GM23338 (cell line): ENCODE measurements around the gene FBXL17. TPM values are rescaled to one million over a fixed set of nuclear protein-coding genes. Genes with fewer than 3 reads are reported as not detected.

Experiments used
- ATAC-seq: fragments of 200-7000 bp; cut with Tn5 transposase; 3 replicates; pipeline ENCODE4 v1.9.1; 2020
- DNase-seq: peaks from one replicate; pipeline ENCODE4 v3.0.0-alpha.2; 2015; ENCODE audit warnings: low spot score
- H2AFZ ChIP-seq: fragments of 200-600 bp; sonication (generic); 2 replicates; pipeline ENCODE4 v1.8.0; 2016; ENCODE audit warnings: antibody characterized with exemption, mild to moderate bottlenecking, moderate library complexity
- H3F3A ChIP-seq: fragments of 200-600 bp; sonication (generic); replicated peaks from 2 replicates; pipeline ENCODE4 v1.8.0; 2017; ENCODE audit warnings: antibody characterized with exemption, mixed run types, low read depth
- H3K27ac ChIP-seq: fragments of 200-600 bp; sonication (generic); 2 replicates; pipeline ENCODE4 v1.6.1; 2016; ENCODE audit warnings: low read depth
- H3K27me3 ChIP-seq: fragments of 200-600 bp; sonication (generic); 2 replicates; pipeline ENCODE4 v1.8.0; 2016; ENCODE audit warnings: mild to moderate bottlenecking, mixed run types, moderate library complexity; ENCODE audit not compliant: insufficient read depth
- H3K36me3 ChIP-seq: fragments of 200-600 bp; sonication (generic); 2 replicates; pipeline ENCODE4 v1.8.0; 2016; ENCODE audit warnings: mild to moderate bottlenecking; ENCODE audit not compliant: insufficient read depth
- H3K4me1 ChIP-seq: fragments of 200-600 bp; sonication (generic); 2 replicates; pipeline ENCODE4 v1.8.0; 2016; ENCODE audit warnings: mild to moderate bottlenecking, moderate library complexity; ENCODE audit not compliant: insufficient read depth
- H3K4me2 ChIP-seq: fragments of 200-600 bp; sonication (generic); 2 replicates; pipeline ENCODE4 v1.7.1; 2017; ENCODE audit warnings: mixed run types
- H3K4me3 ChIP-seq: fragments of 200-600 bp; sonication (generic); 2 replicates; pipeline ENCODE4 v1.6.1; 2016; ENCODE audit warnings: mixed run types
- H3K79me2 ChIP-seq: fragments of 200-600 bp; sonication (generic); replicated peaks from 2 replicates; pipeline ENCODE4 v1.8.0; 2017; ENCODE audit warnings: mild to moderate bottlenecking; ENCODE audit not compliant: insufficient read depth
- H3K9me2 ChIP-seq: fragments of 200-600 bp; sonication (generic); 2 replicates; pipeline ENCODE4 v1.8.0; 2017; ENCODE audit not compliant: insufficient read depth
- H4K20me1 ChIP-seq: fragments of 200-600 bp; sonication (generic); replicated peaks from 2 replicates; pipeline ENCODE4 v1.8.0; 2017; ENCODE audit warnings: mild to moderate bottlenecking; ENCODE audit not compliant: insufficient read depth
- H3K27ac Mint-ChIP-seq: 2 replicates; pipeline ENCODE4 v1.8.0; 2020; ENCODE audit warnings: inconsistent platforms, mild to moderate bottlenecking, moderate library complexity, mixed read lengths
- H3K27me3 Mint-ChIP-seq: 3 replicates; pipeline ENCODE4 v1.8.0; 2022; ENCODE audit warnings: low read depth, mild to moderate bottlenecking, moderate library complexity, mixed read lengths, inconsistent platforms; ENCODE audit not compliant: insufficient read depth, poor library complexity
- H3K36me3 Mint-ChIP-seq: 3 replicates; pipeline ENCODE4 v1.8.0; 2021; ENCODE audit warnings: low read depth, mild to moderate bottlenecking, inconsistent platforms, moderate library complexity, mixed read lengths
- H3K4me1 Mint-ChIP-seq: 3 replicates; pipeline ENCODE4 v1.8.0; 2020; ENCODE audit warnings: mild to moderate bottlenecking, inconsistent platforms, mixed read lengths
- H3K4me3 Mint-ChIP-seq: 3 replicates; pipeline ENCODE4 v1.8.0; 2021; ENCODE audit warnings: moderate library complexity, mild to moderate bottlenecking, inconsistent platforms, mixed read lengths
- H3K9me3 Mint-ChIP-seq: 3 replicates; pipeline ENCODE4 v1.8.0; 2020; ENCODE audit warnings: moderate library complexity, mild to moderate bottlenecking, inconsistent platforms, mixed read lengths
- CREB1 ChIP-seq: fragments of 250-450 bp; sonication (Bioruptor Pico); IDR thresholded peaks from 2 replicates; pipeline ENCODE4 v1.5.0; 2020; ENCODE audit warnings: low read depth, mild to moderate bottlenecking, moderate library complexity
- EZH2 ChIP-seq: fragments of 200-600 bp; sonication (generic); IDR thresholded peaks from one replicate; pipeline ENCODE4 v1.8.0; 2017; ENCODE audit warnings: antibody characterized with exemption, mild to moderate bottlenecking, low read depth; ENCODE audit not compliant: unreplicated experiment
- EZH2phosphoT487 ChIP-seq: fragments of 200-600 bp; sonication (generic); IDR thresholded peaks from one replicate; pipeline ENCODE4 v1.8.1; 2018; ENCODE audit warnings: antibody characterized with exemption; ENCODE audit not compliant: unreplicated experiment
- JUNB ChIP-seq: IDR thresholded peaks from one replicate; pipeline ENCODE4 v1.6.1; 2016; ENCODE audit warnings: antibody characterized with exemption; ENCODE audit not compliant: unreplicated experiment
- NANOG ChIP-seq: IDR thresholded peaks from 2 replicates; pipeline ENCODE4 v1.6.1; 2016; ENCODE audit warnings: antibody characterized with exemption, borderline replicate concordance
- STAT1 ChIP-seq: IDR thresholded peaks from one replicate; pipeline ENCODE4 v1.6.1; 2016; ENCODE audit warnings: antibody characterized with exemption; ENCODE audit not compliant: unreplicated experiment
- ZNF114 ChIP-seq: fragments of 250-450 bp; sonication (Bioruptor Pico); IDR thresholded peaks from 2 replicates; pipeline ENCODE4 v1.5.0; 2020; ENCODE audit warnings: mild to moderate bottlenecking, moderate library complexity
- ZNF331 ChIP-seq: fragments of 250-450 bp; sonication (Bioruptor Pico); IDR thresholded peaks from 2 replicates; pipeline ENCODE4 v1.5.0; 2020; ENCODE audit warnings: low read depth, mild to moderate bottlenecking, moderate library complexity
- polyA plus RNA-seq: library from polyadenylated mRNA; unstranded; fragments of >200 nt; fragmentation: Nextera tagmentation; extraction: Ambion mirVana; gene quantifications from 2 replicates; pipeline ENCODE4 v1.2.1, GENCODE V29; 2016
- total RNA-seq: library from RNA; depleted of rRNA; stranded (reverse); fragments of >200 nt; shearing (Covaris generic); gene quantifications from 2 replicates; pipeline ENCODE4 v1.2.3, GENCODE V29; 2014
- TF ChIP-seq, protein P1 (sequence below): fragments of 250-450 bp; sonication (Bioruptor Pico); IDR thresholded peaks from 2 replicates; pipeline ENCODE4 v1.5.0; 2020; ENCODE audit warnings: mild to moderate bottlenecking, moderate library complexity
- TF ChIP-seq, protein P2 (sequence below): IDR thresholded peaks from one replicate; pipeline ENCODE4 v1.6.1; 2018; ENCODE audit warnings: antibody characterized with exemption; ENCODE audit not compliant: unreplicated experiment
- TF ChIP-seq, protein P3 (sequence below), 2 experiments: fragments of 200-600 bp in 1 of 2; sonication (generic) in 1 of 2; conservative IDR thresholded peaks; 2 replicates each; pipeline versions ENCODE4 v1.5.1 to v1.6.1; 2016 to 2017; ENCODE audit warnings: antibody characterized with exemption in 2 of 2, low read depth in 2 of 2, mild to moderate bottlenecking in 2 of 2, moderate library complexity in 1 of 2

The FBXL17 gene
- total and polyA plus RNA-seq, 2 experiments from 2014 or later: 2.0 to 2.7 TPM

DNA sequence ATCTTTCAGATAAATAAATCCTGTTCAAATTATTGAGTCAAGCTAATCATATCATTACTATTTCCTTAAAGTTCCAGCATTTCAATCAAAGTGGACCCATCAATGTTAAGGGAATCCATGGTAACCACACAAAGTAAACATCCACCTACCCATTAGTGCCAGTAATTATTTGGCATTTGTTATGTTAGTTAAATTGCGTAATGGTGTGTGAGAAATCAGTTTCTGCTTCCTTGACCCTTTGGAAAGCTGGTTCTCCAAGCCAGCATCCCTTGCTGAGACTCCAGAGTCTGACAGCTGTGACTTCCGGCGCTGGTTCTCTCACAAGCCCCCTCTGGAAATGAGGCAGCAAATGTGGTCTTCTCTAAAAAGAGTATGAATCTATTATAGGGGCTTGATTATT is 402.6 kb downstream of the FBXL17 start (continued):
- TF ChIP-seq, protein P1, sequence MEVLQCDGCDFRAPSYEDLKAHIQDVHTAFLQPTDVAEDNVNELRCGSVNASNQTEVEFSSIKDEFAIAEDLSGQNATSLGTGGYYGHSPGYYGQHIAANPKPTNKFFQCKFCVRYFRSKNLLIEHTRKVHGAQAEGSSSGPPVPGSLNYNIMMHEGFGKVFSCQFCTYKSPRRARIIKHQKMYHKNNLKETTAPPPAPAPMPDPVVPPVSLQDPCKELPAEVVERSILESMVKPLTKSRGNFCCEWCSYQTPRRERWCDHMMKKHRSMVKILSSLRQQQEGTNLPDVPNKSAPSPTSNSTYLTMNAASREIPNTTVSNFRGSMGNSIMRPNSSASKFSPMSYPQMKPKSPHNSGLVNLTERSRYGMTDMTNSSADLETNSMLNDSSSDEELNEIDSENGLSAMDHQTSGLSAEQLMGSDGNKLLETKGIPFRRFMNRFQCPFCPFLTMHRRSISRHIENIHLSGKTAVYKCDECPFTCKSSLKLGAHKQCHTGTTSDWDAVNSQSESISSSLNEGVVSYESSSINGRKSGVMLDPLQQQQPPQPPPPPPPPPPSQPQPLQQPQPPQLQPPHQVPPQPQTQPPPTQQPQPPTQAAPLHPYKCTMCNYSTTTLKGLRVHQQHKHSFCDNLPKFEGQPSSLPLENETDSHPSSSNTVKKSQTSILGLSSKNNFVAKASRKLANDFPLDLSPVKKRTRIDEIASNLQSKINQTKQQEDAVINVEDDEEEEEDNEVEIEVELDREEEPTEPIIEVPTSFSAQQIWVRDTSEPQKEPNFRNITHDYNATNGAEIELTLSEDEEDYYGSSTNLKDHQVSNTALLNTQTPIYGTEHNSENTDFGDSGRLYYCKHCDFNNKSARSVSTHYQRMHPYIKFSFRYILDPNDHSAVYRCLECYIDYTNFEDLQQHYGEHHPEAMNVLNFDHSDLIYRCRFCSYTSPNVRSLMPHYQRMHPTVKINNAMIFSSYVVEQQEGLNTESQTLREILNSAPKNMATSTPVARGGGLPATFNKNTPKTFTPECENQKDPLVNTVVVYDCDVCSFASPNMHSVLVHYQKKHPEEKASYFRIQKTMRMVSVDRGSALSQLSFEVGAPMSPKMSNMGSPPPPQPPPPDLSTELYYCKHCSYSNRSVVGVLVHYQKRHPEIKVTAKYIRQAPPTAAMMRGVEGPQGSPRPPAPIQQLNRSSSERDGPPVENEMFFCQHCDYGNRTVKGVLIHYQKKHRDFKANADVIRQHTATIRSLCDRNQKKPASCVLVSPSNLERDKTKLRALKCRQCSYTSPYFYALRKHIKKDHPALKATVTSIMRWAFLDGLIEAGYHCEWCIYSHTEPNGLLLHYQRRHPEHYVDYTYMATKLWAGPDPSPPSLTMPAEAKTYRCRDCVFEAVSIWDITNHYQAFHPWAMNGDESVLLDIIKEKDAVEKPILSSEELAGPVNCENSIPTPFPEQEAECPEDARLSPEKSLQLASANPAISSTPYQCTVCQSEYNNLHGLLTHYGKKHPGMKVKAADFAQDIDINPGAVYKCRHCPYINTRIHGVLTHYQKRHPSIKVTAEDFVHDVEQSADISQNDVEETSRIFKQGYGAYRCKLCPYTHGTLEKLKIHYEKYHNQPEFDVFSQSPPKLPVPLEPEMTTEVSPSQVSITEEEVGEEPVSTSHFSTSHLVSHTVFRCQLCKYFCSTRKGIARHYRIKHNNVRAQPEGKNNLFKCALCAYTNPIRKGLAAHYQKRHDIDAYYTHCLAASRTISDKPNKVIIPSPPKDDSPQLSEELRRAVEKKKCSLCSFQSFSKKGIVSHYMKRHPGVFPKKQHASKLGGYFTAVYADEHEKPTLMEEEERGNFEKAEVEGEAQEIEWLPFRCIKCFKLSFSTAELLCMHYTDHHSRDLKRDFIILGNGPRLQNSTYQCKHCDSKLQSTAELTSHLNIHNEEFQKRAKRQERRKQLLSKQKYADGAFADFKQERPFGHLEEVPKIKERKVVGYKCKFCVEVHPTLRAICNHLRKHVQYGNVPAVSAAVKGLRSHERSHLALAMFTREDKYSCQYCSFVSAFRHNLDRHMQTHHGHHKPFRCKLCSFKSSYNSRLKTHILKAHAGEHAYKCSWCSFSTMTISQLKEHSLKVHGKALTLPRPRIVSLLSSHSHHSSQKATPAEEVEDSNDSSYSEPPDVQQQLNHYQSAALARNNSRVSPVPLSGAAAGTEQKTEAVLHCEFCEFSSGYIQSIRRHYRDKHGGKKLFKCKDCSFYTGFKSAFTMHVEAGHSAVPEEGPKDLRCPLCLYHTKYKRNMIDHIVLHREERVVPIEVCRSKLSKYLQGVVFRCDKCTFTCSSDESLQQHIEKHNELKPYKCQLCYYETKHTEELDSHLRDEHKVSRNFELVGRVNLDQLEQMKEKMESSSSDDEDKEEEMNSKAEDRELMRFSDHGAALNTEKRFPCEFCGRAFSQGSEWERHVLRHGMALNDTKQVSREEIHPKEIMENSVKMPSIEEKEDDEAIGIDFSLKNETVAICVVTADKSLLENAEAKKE (CRISPR knock-in tag): no peak

- H3K36me3 Mint-ChIP-seq: no peaks in the 10 kb centered on the region
- no peak overlapping the region for H3K27ac ChIP-seq
- no peak overlapping the region for H3K4me3 Mint-ChIP-seq
- H3K4me1 Mint-ChIP-seq: peaks cover 33% of the 10 kb centered on the region
- H3K9me2 ChIP-seq: no peaks in the 10 kb centered on the region
- H3K27me3 ChIP-seq: no peaks in the 10 kb centered on the region
- no peak overlapping the region for H3K4me2 ChIP-seq
- no peak overlapping the region for H3K27ac Mint-ChIP-seq
- H3F3A ChIP-seq: no peaks in the 10 kb centered on the region
- no peaks in the 10 kb centered on the region for H3K9me3 Mint-ChIP-seq
- DNase-seq (peak; percentile 9), ATAC-seq (0 out of 3 replicates have a peak, but pooled peaks have one; percentile 27)
- no peak overlapping the region for H2AFZ ChIP-seq
- no peaks in the 10 kb centered on the region for H4K20me1 ChIP-seq
- peaks cover 41% of the 10 kb centered on the region for H3K4me1 ChIP-seq
- H3K79me2 ChIP-seq: no peaks in the 10 kb centered on the region
- H3K27me3 Mint-ChIP-seq: no peaks in the 10 kb centered on the region
- no peaks in the 10 kb centered on the region for H3K36me3 ChIP-seq
- TF ChIP-seq, protein P2, sequence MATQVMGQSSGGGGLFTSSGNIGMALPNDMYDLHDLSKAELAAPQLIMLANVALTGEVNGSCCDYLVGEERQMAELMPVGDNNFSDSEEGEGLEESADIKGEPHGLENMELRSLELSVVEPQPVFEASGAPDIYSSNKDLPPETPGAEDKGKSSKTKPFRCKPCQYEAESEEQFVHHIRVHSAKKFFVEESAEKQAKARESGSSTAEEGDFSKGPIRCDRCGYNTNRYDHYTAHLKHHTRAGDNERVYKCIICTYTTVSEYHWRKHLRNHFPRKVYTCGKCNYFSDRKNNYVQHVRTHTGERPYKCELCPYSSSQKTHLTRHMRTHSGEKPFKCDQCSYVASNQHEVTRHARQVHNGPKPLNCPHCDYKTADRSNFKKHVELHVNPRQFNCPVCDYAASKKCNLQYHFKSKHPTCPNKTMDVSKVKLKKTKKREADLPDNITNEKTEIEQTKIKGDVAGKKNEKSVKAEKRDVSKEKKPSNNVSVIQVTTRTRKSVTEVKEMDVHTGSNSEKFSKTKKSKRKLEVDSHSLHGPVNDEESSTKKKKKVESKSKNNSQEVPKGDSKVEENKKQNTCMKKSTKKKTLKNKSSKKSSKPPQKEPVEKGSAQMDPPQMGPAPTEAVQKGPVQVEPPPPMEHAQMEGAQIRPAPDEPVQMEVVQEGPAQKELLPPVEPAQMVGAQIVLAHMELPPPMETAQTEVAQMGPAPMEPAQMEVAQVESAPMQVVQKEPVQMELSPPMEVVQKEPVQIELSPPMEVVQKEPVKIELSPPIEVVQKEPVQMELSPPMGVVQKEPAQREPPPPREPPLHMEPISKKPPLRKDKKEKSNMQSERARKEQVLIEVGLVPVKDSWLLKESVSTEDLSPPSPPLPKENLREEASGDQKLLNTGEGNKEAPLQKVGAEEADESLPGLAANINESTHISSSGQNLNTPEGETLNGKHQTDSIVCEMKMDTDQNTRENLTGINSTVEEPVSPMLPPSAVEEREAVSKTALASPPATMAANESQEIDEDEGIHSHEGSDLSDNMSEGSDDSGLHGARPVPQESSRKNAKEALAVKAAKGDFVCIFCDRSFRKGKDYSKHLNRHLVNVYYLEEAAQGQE: no peak
- TF ChIP-seq STAT1: no peak
- TF ChIP-seq ZNF114 (CRISPR knock-in tag): no peak
- TF ChIP-seq NANOG: no peak
- no peak for TF ChIP-seq JUNB
- no peak for TF ChIP-seq EZH2phosphoT487
- TF ChIP-seq CREB1 (CRISPR knock-in tag): no peak
- no peak for TF ChIP-seq ZNF331 (CRISPR knock-in tag)
- TF ChIP-seq, protein P3, sequence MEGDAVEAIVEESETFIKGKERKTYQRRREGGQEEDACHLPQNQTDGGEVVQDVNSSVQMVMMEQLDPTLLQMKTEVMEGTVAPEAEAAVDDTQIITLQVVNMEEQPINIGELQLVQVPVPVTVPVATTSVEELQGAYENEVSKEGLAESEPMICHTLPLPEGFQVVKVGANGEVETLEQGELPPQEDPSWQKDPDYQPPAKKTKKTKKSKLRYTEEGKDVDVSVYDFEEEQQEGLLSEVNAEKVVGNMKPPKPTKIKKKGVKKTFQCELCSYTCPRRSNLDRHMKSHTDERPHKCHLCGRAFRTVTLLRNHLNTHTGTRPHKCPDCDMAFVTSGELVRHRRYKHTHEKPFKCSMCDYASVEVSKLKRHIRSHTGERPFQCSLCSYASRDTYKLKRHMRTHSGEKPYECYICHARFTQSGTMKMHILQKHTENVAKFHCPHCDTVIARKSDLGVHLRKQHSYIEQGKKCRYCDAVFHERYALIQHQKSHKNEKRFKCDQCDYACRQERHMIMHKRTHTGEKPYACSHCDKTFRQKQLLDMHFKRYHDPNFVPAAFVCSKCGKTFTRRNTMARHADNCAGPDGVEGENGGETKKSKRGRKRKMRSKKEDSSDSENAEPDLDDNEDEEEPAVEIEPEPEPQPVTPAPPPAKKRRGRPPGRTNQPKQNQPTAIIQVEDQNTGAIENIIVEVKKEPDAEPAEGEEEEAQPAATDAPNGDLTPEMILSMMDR (conservative IDR thresholded peaks at IDR 0.05; ENCODE audit: low read depth in 2 of 2): no peak
- TF ChIP-seq EZH2: no peak
- no peak overlapping the region for H3K4me3 ChIP-seq
These were observed 404.3 kb downstream of the FBXL17 start for GRCh38 chr5:107977550-107978071.
